ENCODE measurements around the gene YAE1.
"Not testable (repeated sequence)": the region's sequence is repeated elsewhere in the genome, so short reads cannot be mapped to it uniquely, and the experiment has no call there.

Gene YAE1, protein sequence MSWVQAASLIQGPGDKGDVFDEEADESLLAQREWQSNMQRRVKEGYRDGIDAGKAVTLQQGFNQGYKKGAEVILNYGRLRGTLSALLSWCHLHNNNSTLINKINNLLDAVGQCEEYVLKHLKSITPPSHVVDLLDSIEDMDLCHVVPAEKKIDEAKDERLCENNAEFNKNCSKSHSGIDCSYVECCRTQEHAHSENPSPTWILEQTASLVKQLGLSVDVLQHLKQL

GRCh38 chr7:39566023-39566921, at the start of gene YAE1:
TSS of gene YAE1 (plus strand) at chr7:39566404. CDS start at chr7:39566419, 15 bp downstream.
- DNase-seq (ENCODE audit: low read depth in 2 of 2), result peak; percentile 72 to 81

DNA sequence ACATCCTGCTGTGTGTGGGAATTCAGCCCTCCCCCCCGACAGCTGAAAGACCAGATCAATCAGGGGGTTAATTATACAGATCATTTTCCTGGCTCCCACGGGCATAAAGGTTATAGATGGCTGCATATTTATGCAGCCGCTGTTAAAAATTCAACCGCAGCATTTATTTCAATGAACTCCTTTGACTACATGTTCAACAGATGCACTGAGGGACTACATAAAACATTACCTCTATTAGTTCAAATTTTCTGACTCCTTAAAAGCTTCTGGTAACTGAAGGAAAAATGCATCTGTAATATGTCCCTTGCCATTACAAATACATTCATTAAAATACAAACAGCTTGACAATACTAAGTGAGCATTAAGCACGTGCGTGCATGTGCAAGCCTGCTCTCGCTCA, 49.7 kb upstream of the YAE1 start:
- DNase-seq (ENCODE audit: low read depth in 2 of 2), result no peak

GRCh38 chr7:39517240-39517639, 49.0 kb upstream of the YAE1 start:
- no peak for DNase-seq (ENCODE audit: low read depth in 2 of 2)

- no peak for DNase-seq (ENCODE audit: low read depth in 2 of 2)
Observed at GRCh38 chr7:39525926-39526325, 40.3 kb upstream of the YAE1 start.

DNA sequence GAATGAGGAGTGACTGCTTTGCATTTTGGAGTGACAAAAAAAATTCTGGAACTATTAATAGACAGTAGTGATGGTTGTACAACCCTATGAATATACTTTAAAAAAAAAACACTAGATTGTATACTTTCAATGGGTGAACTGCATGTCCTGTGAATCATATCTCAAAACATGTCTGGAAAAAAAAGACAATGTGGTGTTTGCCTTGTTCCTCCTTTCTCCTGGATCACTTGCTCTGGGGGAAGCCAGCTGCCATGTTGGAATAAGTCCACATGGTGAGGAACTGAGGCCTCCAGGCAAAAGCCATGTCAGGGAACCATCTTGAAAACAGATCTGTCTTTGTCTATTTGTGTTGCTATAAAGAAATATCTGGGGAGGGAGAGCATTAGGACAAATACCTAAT, 39.5 kb upstream of the YAE1 start:
- DNase-seq (ENCODE audit: low read depth in 2 of 2), result no peak

DNA sequence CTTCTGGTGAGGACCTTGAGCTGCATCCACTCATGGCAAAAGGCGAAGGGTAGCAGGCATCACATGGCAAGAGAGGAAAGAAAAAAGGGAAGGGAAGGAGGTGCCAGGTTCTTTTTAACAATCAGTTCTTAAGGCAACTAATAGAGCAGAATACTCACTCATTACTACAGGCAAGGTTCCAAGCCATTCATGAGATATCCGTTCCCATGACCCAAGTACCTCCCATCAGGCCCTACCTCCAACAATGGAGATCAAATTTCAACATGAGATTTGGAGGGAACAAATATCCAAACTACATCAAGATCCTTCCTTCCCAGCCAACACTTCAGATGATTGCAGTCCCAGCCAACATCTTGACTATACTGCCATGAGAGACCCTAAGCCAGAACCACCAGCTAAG, 38.9 kb upstream of the YAE1 start:
- no peak for DNase-seq (ENCODE audit: low read depth in 2 of 2)

GRCh38 chr7:39527951-39528350, 38.3 kb upstream of the YAE1 start:
- DNase-seq (ENCODE audit: low read depth in 2 of 2), result no peak

- no peak for DNase-seq (ENCODE audit: low read depth in 2 of 2)
Observed at GRCh38 chr7:39528849-39529248, 37.4 kb upstream of the YAE1 start.

GRCh38 chr7:39529582-39529981, 36.6 kb upstream of the YAE1 start:
- no peak for DNase-seq (ENCODE audit: low read depth in 2 of 2)

DNA sequence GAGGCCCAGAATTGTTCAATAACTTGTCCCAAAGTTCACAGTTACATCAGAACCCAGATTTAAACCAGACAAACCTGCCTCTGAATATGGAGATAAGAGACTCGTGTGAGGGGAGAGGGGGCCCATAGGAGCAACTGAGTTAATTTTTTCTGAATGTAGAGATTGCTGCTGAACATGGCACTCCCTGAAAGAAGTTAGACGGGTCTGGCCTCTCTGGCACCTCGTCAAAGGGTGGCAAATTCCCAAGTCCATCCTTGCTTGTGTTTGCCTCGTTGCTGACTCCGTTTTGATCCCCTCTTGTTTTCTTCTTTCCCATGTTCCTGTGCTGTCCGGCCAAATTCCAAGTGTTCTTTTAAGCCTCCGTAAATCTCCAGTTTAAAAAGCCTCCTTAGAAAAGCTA, 35.2 kb upstream of the YAE1 start:
- no peak for DNase-seq (ENCODE audit: low read depth in 2 of 2)

DNA sequence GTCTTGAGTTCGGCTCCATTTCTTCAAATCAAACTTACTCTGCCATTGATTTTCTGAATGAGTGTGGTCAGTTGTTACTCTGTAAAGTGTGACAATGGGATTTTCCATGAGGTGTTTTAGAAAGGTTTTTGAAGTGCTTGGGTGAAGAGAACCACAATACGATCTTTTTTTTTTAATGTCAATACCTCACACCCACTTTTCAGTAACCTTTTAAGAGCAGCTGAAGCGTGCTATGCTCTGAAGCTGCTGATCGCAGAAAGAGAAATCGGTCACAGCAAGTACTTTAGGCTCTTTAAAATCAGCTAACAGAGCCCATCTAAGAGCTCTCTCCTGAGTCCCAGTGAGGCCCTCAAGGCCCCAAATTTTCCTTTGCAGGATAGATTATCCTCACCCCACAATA, 34.4 kb upstream of the YAE1 start:
- no peak for DNase-seq (ENCODE audit: low read depth in 2 of 2)

DNA sequence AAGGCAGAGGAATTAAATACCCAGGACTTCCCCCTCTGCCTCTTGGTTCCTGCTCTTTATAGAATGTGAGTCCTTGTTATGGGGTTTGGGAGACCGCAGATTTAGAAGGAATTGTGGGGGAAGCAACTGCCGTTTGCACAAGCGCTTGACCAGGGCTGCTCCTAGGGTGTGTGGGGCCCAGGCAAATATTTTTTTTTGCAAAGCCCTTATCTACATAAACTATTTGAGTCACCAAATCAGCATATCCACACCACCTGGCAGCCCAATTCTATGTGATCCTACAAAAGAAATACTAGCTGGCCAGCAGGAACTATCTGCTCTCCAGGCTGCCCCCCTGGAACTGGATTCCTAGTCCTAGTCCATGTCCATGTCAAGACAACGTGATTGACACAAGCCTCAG, 33.4 kb upstream of the YAE1 start:
- DNase-seq (ENCODE audit: low read depth in 2 of 2), result no peak

DNA sequence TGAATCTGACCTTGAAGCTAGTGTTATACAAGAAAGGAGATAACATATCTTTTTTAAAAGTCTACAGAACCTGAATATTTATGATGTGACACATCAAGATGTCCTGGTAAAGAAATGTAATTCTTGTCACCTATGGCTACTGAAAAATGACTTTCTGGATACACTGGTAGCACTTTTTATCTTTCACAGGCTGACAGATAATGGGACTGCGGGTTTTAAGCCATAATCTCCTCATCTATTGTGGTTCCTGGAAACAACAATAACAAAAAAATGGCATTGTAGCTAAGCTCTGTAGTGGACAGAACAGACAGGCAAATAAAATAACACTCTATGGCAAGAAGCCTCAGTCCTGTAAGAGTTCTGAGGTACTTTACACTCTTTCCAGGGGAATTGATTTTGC, 31.6 kb upstream of the YAE1 start:
- no peak for DNase-seq (ENCODE audit: low read depth in 2 of 2)

- no peak for DNase-seq (ENCODE audit: low read depth in 2 of 2)
Observed at GRCh38 chr7:39535064-39535463, 31.1 kb upstream of the YAE1 start.

- no peak for DNase-seq (ENCODE audit: low read depth in 2 of 2)
Observed at GRCh38 chr7:39535720-39536119, 30.5 kb upstream of the YAE1 start.

DNA sequence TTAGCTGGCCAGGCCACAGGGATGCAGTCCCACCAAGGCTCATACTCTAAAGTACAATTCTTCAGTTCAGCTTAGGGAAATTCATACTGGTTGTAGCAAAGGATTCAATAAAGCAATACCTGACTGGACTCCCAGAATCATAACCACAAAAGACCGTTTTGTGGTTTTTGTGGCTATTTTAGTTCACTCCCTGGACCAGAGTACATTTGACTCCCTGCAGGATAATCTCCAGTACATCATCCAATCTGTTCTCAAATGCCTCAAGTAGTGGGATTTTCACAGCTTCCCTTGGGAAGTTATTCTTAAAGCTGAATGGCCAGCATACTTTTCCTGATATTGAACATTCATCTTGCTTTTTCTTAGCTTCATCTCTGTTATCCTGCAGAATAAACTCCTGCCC, 29.3 kb upstream of the YAE1 start:
- DNase-seq (ENCODE audit: low read depth in 2 of 2), result no peak

DNA sequence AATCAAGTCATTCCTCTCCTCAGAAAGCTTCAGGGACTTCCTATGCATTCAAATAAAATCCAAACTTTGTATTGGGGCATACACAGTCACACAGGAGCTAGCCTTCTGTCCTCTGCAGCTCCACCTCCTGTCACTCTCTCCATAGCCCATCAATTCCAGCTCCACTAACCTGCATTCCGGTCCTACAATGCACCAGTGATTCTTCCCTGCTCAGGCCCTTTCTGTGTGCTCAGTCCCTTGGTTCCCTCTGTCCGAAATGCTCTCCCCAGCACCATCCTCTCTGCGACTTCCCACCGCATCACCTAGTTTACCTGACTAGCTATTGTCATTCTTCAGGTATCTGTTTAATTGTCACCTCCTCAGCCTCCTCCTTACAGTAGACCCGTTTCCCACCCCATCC, 26.4 kb upstream of the YAE1 start:
- no peak for DNase-seq (ENCODE audit: low read depth in 2 of 2)

- no peak for DNase-seq (ENCODE audit: low read depth in 2 of 2)
Observed at GRCh38 chr7:39540320-39540719, 25.9 kb upstream of the YAE1 start.

DNA sequence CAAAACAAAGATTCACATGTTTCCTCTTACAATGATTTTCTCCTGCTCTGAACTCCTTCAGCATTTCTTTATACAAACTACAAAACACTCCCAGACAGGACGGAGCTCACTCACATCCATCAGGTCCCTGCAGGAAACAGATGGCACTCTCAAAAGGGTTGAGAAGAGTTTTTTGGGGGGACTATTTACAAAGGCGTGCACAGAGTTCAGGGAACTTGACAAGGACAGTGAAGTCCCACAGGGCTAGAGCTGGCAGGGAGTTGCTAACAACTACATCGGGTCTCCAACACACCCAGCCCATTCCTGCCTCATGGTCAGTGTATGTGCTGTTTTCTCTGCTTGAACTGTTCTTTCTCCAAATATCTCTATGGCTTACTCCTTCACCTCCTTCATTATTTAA, 24.7 kb upstream of the YAE1 start:
- DNase-seq (ENCODE audit: low read depth in 2 of 2), result no peak

DNA sequence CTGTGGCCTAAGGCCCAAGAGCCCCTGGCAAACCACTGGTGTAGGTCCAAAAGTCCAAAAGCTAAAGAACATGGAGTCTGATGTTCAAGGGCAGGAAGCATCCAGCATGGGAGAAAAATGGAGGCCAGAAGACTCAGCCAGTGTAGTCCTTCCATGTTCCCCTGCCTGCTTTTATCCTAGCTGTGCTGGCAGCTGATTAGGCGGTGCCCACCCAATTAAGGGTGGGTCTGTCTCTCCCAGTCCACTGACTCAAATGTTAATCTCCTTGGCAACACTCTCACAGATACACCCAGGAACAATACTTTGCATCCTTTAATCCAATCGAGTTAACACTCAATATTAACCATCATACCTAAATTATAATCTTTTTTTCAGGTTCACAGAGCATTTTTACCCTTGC, 21.4 kb upstream of the YAE1 start:
- not testable (repeated sequence) for DNase-seq (ENCODE audit: low read depth in 2 of 2)

DNA sequence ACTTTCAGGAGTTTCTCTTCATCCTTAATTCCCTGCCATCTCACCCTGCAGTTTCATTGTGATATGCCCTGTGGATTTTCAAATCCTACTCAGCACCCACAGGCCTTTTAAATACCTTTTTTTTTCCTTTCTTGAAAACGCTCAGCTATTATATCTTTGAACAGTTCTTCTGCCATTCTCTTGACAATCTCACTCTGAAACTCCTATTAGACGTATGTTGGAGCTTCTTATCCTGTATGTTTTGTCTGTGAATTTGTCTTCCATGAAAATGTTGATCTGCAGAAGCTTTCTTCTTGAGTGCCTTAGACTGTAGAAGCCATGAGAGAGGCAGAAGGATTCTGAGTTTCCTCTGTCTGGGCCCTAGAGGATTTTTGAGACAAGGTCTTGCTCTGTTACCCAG, 18.9 kb upstream of the YAE1 start:
- DNase-seq (ENCODE audit: low read depth in 2 of 2), result no peak

DNA sequence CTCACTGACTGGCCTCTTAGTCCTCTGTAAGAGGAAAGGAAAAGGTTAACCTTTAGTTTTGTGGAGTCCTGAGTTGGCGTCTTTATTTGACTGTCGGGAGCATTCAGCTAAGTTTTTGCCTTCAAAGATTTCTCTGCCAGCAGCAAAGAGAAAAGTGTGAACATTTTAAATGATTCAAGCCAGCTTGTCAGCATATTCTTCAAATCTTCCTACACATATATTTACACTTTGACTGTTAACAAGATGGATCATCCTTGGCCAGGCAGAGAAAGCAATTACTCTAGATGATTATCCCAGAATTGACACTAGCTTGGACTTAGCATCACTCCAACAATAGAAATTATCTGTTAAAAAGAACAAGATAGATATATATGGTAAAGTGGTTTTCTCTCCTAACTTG, 15.8 kb upstream of the YAE1 start:
- no peak for DNase-seq (ENCODE audit: low read depth in 2 of 2)

DNA sequence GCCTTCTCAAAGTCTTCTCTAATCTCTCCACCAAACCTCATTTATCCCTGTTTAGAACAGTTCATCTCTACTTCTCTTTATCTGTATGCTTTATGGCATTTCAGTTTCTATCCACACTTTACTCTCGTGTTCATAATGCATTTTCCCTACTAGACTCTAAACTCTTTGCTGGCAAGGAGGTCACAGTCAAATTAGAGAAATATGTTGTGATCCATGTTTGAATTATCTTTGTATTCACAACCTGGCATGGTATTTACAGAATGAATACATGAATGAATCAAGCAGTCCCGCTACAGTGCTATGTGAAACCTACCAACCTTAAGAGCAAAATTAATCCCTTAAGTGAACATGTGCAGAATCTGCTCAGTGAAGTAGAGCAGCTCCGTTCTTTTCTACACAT, 12.8 kb upstream of the YAE1 start:
- DNase-seq (ENCODE audit: low read depth in 2 of 2), result no peak

Measured in stimulated activated CD4-positive, alpha-beta T cell treated with anti-CD3 and anti-CD28 coated beads, Interleukin-4, amount 100 ng/mL, for 48 hours (primary cell).